WERI-Rb-1 (cell line): ENCODE results near the gene MSH4.
"Not testable (repeated sequence)": the region's sequence is repeated elsewhere in the genome, so short reads cannot be mapped to it uniquely, and the experiment has no call there.

Source experiments
- DNase-seq: peaks from one replicate; pipeline ENCODE4 v3.0.0-alpha.2; 2020
- H3K27ac ChIP-seq: fragments of 250-450 bp; sonication (Bioruptor Pico); 2 replicates; pipeline ENCODE4 v1.5.1; 2020; ENCODE audit warnings: mild to moderate bottlenecking, moderate library complexity
- H3K27me3 ChIP-seq: fragments of 250-450 bp; sonication (Bioruptor Pico); 2 replicates; pipeline ENCODE4 v1.5.1; 2021; ENCODE audit warnings: mild to moderate bottlenecking, low read depth, moderate library complexity; ENCODE audit not compliant: insufficient read depth, severe bottlenecking
- H3K36me3 ChIP-seq: fragments of 250-450 bp; sonication (Bioruptor Pico); 2 replicates; pipeline ENCODE4 v1.5.1; 2020; ENCODE audit warnings: mild to moderate bottlenecking, moderate library complexity
- H3K4me3 ChIP-seq: 2 replicates; pipeline ENCODE4 v1.5.1; 2011; ENCODE audit warnings: low read depth, mild to moderate bottlenecking, control low read depth, low read length
- H3K9me3 ChIP-seq: fragments of 250-450 bp; sonication (Bioruptor Pico); 2 replicates; pipeline ENCODE4 v1.5.1; 2021; ENCODE audit warnings: mild to moderate bottlenecking, moderate library complexity; ENCODE audit not compliant: severe bottlenecking
- CTCF ChIP-seq: IDR thresholded peaks from 2 replicates; pipeline ENCODE4 v1.5.1; 2011; ENCODE audit warnings: low read depth, mild to moderate bottlenecking, control low read depth, inconsistent platforms, low read length

Gene MSH4

GRCh38 chr1:75770761-75771160 is 25.9 kb upstream of the MSH4 start:
- no peak for DNase-seq
- Histone ChIP-seq H3K9me3 (no peaks in the 10 kb centered on the region), H3K4me3 (no peak overlapping the region), H3K27me3 (no peaks in the 10 kb centered on the region), H3K36me3 (no peaks in the 10 kb centered on the region), H3K27ac (no peak overlapping the region)
- no peak for TF ChIP-seq CTCF

GRCh38 chr1:75771978-75772377 is 24.7 kb upstream of the MSH4 start:
- TF ChIP-seq CTCF = no peak
- H3K27me3 ChIP-seq = no peaks in the 10 kb centered on the region
- H3K36me3 ChIP-seq = no peaks in the 10 kb centered on the region
- H3K27ac ChIP-seq = no peak overlapping the region
- no peak for DNase-seq
- H3K4me3 ChIP-seq = no peak overlapping the region
- no peaks in the 10 kb centered on the region for H3K9me3 ChIP-seq

- DNase-seq, H3K27ac ChIP-seq: not testable (repeated sequence)
Measured at GRCh38 chr1:75777812-75778211, 18.9 kb upstream of the MSH4 start.

GRCh38 chr1:75778694-75779093 is 18.0 kb upstream of the MSH4 start:
- not testable (repeated sequence) for DNase-seq, H3K27ac ChIP-seq, H3K9me3 ChIP-seq, H3K27me3 ChIP-seq, H3K4me3 ChIP-seq, H3K36me3 ChIP-seq

More at GRCh38 chr1:75777812-75778211, 18.9 kb upstream of the MSH4 start:
- H3K4me3 ChIP-seq, H3K27me3 ChIP-seq, H3K36me3 ChIP-seq, H3K9me3 ChIP-seq: not testable (repeated sequence)

- not testable (repeated sequence) for H3K27me3 ChIP-seq, H3K9me3 ChIP-seq, DNase-seq, H3K36me3 ChIP-seq, H3K4me3 ChIP-seq, H3K27ac ChIP-seq
Measured at GRCh38 chr1:75780183-75780582, 16.5 kb upstream of the MSH4 start.

GRCh38 chr1:75783920-75784319 is 12.8 kb upstream of the MSH4 start:
- not testable (repeated sequence) for H3K27me3 ChIP-seq, H3K27ac ChIP-seq

GRCh38 chr1:75785320-75785982 is 11.2 kb upstream of the MSH4 start:
- TF ChIP-seq CTCF = no peak
- H3K9me3 ChIP-seq = no peaks in the 10 kb centered on the region
- H3K27me3 ChIP-seq = no peaks in the 10 kb centered on the region
- peaks cover 35% of the 10 kb centered on the region for H3K36me3 ChIP-seq
- no peak for DNase-seq
- peak overlapping the region; percentile 91 for H3K4me3 ChIP-seq
- H3K27ac ChIP-seq = peak overlapping the region; percentile 81

More at GRCh38 chr1:75783920-75784319, 12.8 kb upstream of the MSH4 start:
- H3K9me3 ChIP-seq, DNase-seq, H3K4me3 ChIP-seq: not testable (repeated sequence)
- H3K36me3 ChIP-seq = peaks cover 19% of the 10 kb centered on the region
